GM18909 (cell line): ENCODE measurements around the gene CAB39L.
A peak's percentile ranks its signal among the peaks of the same experiment; 100 is the strongest.

Experiments used
- ATAC-seq: cut with Tn5 transposase; IDR thresholded peaks from one replicate; pipeline ENCODE4 v1.9.1; 2021; ENCODE audit warnings: mild to moderate bottlenecking; ENCODE audit not compliant: unreplicated experiment, poor library complexity

Gene CAB39L

GRCh38 chr13:49315756-49316482, 127.9 kb downstream of the CAB39L start:
- ATAC-seq, result no peak

- ATAC-seq, result no peak
Observed at GRCh38 chr13:49315036-49315565, 128.8 kb downstream of the CAB39L start.

GRCh38 chr13:49314344-49314882, 129.5 kb downstream of the CAB39L start:
- no peak for ATAC-seq

GRCh38 chr13:49311816-49312215, 132.0 kb downstream of the CAB39L start:
- no peak for ATAC-seq

GRCh38 chr13:49310251-49310650, 133.6 kb downstream of the CAB39L start:
- no peak for ATAC-seq

GRCh38 chr13:49308921-49309408, 134.9 kb downstream of the CAB39L start:
- no peak for ATAC-seq

- no peak for ATAC-seq
Observed at GRCh38 chr13:49308097-49308875, 135.6 kb downstream of the CAB39L start.

GRCh38 chr13:49307365-49307764, 136.5 kb downstream of the CAB39L start:
- ATAC-seq, result no peak

GRCh38 chr13:49305792-49306425, 138.0 kb downstream of the CAB39L start:
- no peak for ATAC-seq

- ATAC-seq, result no peak
Observed at GRCh38 chr13:49304763-49305700, 138.8 kb downstream of the CAB39L start.

- ATAC-seq, result no peak
Observed at GRCh38 chr13:49304356-49304755, 139.5 kb downstream of the CAB39L start.

- ATAC-seq, result no peak
Observed at GRCh38 chr13:49303533-49304252, 140.2 kb downstream of the CAB39L start.

- ATAC-seq, result no peak
Observed at GRCh38 chr13:49302817-49303216, 141.0 kb downstream of the CAB39L start.

GRCh38 chr13:49302222-49302621, 141.6 kb downstream of the CAB39L start:
- ATAC-seq, result no peak

GRCh38 chr13:49300739-49301589, 142.9 kb downstream of the CAB39L start:
- ATAC-seq, result peak; percentile 88

- ATAC-seq, result no peak
Observed at GRCh38 chr13:49300276-49300675, 143.6 kb downstream of the CAB39L start.

- no peak for ATAC-seq
Observed at GRCh38 chr13:49298903-49299605, 144.8 kb downstream of the CAB39L start.
